ENCODE measurements around the gene AMOTL1.

- TF ChIP-seq, protein P1, sequence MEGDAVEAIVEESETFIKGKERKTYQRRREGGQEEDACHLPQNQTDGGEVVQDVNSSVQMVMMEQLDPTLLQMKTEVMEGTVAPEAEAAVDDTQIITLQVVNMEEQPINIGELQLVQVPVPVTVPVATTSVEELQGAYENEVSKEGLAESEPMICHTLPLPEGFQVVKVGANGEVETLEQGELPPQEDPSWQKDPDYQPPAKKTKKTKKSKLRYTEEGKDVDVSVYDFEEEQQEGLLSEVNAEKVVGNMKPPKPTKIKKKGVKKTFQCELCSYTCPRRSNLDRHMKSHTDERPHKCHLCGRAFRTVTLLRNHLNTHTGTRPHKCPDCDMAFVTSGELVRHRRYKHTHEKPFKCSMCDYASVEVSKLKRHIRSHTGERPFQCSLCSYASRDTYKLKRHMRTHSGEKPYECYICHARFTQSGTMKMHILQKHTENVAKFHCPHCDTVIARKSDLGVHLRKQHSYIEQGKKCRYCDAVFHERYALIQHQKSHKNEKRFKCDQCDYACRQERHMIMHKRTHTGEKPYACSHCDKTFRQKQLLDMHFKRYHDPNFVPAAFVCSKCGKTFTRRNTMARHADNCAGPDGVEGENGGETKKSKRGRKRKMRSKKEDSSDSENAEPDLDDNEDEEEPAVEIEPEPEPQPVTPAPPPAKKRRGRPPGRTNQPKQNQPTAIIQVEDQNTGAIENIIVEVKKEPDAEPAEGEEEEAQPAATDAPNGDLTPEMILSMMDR (IDR thresholded peaks at IDR 0.05), result no peak
- TF ChIP-seq POLR2A (IDR thresholded peaks at IDR 0.05), result no peak
These were observed 141.2 kb downstream of the AMOTL1 start for GRCh38 chr11:94909371-94909820.
